Activated T-helper 1 cell treated with anti-CD3 and anti-CD28 coated beads, Interleukin-12 subunit alpha, Interleukin-12 subunit beta, Interleukin-2, Interleukin-4 antibody, amounts not matched to agents 30 ng/mL and 10 ng/mL and 1 ng/mL, durations not matched to agents 14 hours and 24 hours and 36 hours (primary cell): Measurements from ENCODE around the gene MFAP4. TPM values are rescaled to one million over a fixed set of nuclear protein-coding genes. Genes with fewer than 3 reads are reported as not detected.

ENCODE experiments used
- DNase-seq: peaks from one replicate; pipeline ENCODE4 v3.0.0; 2021; ENCODE audit warnings: low spot score
- H3K27ac Mint-ChIP-seq: one replicate; pipeline ENCODE4 v1.8.0; 2021; ENCODE audit warnings: mild to moderate bottlenecking, mixed read lengths
- H3K27me3 Mint-ChIP-seq: one replicate; pipeline ENCODE4 v1.8.0; 2022; ENCODE audit warnings: mild to moderate bottlenecking, moderate library complexity, mixed read lengths; ENCODE audit not compliant: insufficient read depth
- H3K36me3 Mint-ChIP-seq: one replicate; pipeline ENCODE4 v1.8.0; 2021; ENCODE audit warnings: low read depth, mixed read lengths
- H3K4me1 Mint-ChIP-seq: one replicate; pipeline ENCODE4 v1.8.0; 2021; ENCODE audit warnings: low read depth, mixed read lengths
- H3K4me3 Mint-ChIP-seq: one replicate; pipeline ENCODE4 v1.8.0; 2021; ENCODE audit warnings: mild to moderate bottlenecking, moderate library complexity, mixed read lengths
- H3K9me3 Mint-ChIP-seq: one replicate; pipeline ENCODE4 v1.8.0; 2021; ENCODE audit warnings: mixed read lengths
- intact Hi-C: fragments of 100-400 bp; cut with micrococcal nuclease; formaldehyde crosslinking; loops from one replicate; pipeline ENCODE4 v1.15.1; 2024
- total RNA-seq: library from RNA; stranded (reverse); gene quantifications from 2 replicates; pipeline ENCODE4 v1.2.3, GENCODE V29; 2022

Gene MFAP4
- total RNA-seq, 1 donor from 2014 or later: not detected

DNA sequence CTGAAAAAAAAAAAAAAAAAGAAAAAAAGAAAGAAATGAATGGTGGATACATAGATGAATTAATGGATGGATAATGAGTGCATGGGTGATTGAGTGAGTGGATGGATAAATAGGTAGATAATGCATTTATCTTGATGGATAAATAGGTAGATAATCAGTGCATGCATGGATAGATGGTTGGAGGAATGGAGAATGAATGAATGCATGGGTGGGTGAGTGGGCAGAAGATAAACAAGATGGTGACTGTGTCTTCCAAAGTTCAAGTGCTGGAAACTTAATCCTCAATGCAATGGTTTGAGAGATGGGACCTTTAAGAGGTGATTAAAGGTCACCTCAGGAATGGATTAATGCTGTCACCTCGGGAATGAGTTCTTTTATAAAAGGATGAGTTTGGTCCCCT, 17.3 kb upstream of the MFAP4 start:
- Mint-ChIP-seq H3K9me3 (no peaks in the 10 kb centered on the region), H3K4me3 (no peak overlapping the region), H3K27ac (no peak overlapping the region), H3K4me1 (no peaks in the 10 kb centered on the region), H3K36me3 (no peaks in the 10 kb centered on the region), H3K27me3 (peaks cover 5% of the 10 kb centered on the region)
- intact Hi-C loops: no loop called here
- DNase-seq: no peak

- Mint-ChIP-seq H3K27me3 (peaks cover 5% of the 10 kb centered on the region), H3K4me1 (no peaks in the 10 kb centered on the region), H3K36me3 (no peaks in the 10 kb centered on the region), H3K27ac (no peak overlapping the region), H3K9me3 (no peaks in the 10 kb centered on the region), H3K4me3 (no peak overlapping the region)
- intact Hi-C loops: no loop called here
- DNase-seq: no peak
Observed at GRCh38 chr17:19403021-19403420, 16.0 kb upstream of the MFAP4 start.

DNA sequence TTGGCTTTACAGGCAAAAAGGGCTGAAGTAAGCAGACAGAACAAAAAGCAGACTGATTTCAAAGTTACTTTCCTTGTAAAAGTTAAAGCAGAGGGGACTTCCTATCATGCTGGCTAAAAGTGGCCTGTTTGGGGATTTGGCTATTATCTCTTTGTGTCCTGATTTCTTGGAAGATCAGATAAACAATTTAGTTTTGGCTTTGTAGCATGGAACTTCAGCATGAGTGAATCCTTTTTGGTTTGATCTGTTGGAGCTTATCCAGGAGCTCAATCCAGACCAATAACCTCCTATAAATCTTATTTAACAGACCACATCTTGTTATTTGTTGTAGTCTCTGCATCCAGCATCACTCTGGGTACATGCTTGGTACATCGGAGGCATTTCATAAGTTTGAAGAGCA, 15.2 kb upstream of the MFAP4 start:
- no peak overlapping the region for H3K4me3 Mint-ChIP-seq
- no peak for DNase-seq
- intact Hi-C loops: no loop called here
- H3K27ac Mint-ChIP-seq: no peak overlapping the region
- no peaks in the 10 kb centered on the region for H3K9me3 Mint-ChIP-seq
- H3K36me3 Mint-ChIP-seq: no peaks in the 10 kb centered on the region
- H3K4me1 Mint-ChIP-seq: no peaks in the 10 kb centered on the region
- H3K27me3 Mint-ChIP-seq: peaks cover 5% of the 10 kb centered on the region

DNA sequence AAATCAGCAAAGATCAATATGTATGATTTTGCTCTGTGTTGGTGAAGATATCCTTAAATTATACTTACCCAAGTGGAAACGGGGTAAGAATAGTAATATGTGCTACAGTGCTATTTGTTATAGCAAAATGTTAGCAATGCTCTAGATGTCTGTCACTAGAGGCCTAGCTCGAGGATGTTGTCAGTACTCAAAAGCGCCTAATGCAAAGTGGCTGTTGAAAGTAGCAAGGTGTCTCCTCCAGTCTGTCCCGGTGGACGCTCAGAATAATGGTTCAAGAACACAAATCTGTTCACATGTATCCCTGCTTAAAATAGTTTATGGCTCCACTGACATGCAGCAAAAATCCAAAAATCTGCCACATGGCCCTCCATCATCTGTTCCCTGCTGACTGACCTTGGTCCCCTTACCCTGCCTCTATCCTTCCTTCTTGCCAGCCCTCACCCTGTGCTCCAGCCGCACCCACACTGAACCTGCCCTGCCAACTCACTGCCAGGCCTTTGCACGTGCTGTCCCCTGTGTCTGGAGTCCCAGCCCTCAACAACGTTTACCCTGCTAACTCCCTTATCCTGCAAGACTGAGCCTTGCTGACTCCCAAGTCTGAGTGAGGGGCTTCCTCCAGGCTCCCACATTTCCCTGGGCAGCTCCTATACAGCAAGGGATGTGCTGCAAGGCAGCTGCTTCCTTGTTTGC, 14.5 kb upstream of the MFAP4 start:
- DNase-seq: no peak
- Mint-ChIP-seq H3K36me3 (no peaks in the 10 kb centered on the region), H3K4me3 (no peak overlapping the region), H3K9me3 (no peaks in the 10 kb centered on the region), H3K27ac (no peak overlapping the region), H3K27me3 (peaks cover 7% of the 10 kb centered on the region), H3K4me1 (no peaks in the 10 kb centered on the region)
- intact Hi-C loops: no loop called here

- Mint-ChIP-seq H3K4me1 (no peaks in the 10 kb centered on the region), H3K27me3 (peaks cover 16% of the 10 kb centered on the region), H3K27ac (no peak overlapping the region), H3K36me3 (no peaks in the 10 kb centered on the region), H3K9me3 (no peaks in the 10 kb centered on the region), H3K4me3 (no peak overlapping the region)
- no peak for DNase-seq
- intact Hi-C loops: no loop called here
Observed at GRCh38 chr17:19399750-19400450, 12.9 kb upstream of the MFAP4 start.

DNA sequence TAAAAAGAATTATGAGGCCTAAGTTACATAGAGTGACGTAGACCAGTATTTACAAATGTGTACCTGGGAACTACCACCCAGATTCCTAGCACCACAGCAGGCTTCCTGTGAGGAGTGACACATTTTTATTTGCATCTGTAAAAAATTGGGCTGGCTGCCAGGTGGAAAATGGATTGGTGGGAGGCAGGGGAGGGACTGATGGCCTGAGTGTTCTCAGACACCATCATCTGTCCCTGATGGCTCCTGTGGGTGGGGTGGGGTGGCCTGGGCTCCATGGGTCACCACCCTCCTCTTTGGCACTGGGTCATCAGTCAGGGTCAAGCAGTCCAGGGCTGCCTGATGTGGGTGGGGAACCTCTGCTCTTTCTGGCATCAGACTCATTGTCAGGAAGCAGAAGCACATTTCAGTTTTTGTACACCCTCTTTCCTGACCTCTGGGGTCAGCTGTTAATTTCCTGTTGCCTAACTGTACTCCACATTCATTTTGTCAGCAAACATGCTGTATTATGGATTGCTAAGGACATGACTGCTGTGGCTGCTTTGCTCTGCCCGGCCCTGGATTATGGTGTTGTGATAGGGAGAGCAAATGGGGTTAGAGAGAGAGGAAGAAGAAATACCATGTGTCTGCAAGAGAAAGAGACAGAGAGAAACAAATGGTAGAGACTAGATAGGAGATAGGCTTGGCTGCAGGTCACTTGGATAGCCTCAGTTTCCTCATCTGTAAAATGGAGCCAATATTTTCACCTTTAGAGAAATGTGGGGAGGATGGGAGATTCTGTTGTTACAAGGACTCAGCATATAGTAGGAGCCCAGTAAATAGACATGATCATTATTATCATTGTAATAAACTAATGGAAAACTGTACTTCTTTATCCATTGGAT, 11.6 kb upstream of the MFAP4 start:
- no peak for DNase-seq
- Mint-ChIP-seq H3K4me3 (no peak overlapping the region), H3K27me3 (peaks cover 22% of the 10 kb centered on the region), H3K27ac (no peak overlapping the region), H3K36me3 (no peaks in the 10 kb centered on the region), H3K4me1 (no peaks in the 10 kb centered on the region), H3K9me3 (no peaks in the 10 kb centered on the region)
- intact Hi-C loops: no loop called here

DNA sequence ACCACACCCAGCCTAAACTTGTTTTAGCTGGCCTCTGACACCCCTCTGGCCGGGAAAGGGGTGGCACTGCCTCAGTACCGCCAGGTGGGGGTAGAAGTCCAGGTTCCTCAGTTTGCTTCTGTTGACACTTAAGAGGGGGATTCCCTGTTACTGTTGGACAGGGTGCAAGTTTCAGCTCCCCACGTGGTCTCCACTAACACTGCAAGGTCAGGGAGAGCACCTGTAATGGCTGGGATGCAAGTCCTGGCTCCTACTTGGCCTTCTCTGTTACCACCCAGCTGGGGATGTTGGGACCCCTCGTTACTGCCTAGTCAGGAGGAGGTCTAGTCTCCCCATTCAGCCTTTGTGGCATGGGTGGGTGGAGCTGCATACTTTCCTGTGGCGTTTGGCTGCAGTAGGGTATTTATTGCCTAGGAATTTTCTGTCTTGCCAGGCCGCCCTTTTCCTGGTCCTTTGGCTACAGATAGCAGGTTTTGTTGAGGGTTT, 10.6 kb upstream of the MFAP4 start:
- no peaks in the 10 kb centered on the region for H3K4me1 Mint-ChIP-seq
- intact Hi-C loops: no loop called here
- H3K27me3 Mint-ChIP-seq: peaks cover 22% of the 10 kb centered on the region
- no peaks in the 10 kb centered on the region for H3K9me3 Mint-ChIP-seq
- no peaks in the 10 kb centered on the region for H3K36me3 Mint-ChIP-seq
- no peak overlapping the region for H3K4me3 Mint-ChIP-seq
- no peak for DNase-seq
- H3K27ac Mint-ChIP-seq: no peak overlapping the region

GRCh38 chr17:19392303-19392702, 5.3 kb upstream of the MFAP4 start:
- Mint-ChIP-seq H3K27ac (no peak overlapping the region), H3K4me1 (no peaks in the 10 kb centered on the region), H3K9me3 (no peaks in the 10 kb centered on the region), H3K36me3 (peaks cover 2% of the 10 kb centered on the region), H3K4me3 (no peak overlapping the region), H3K27me3 (peaks cover 46% of the 10 kb centered on the region)
- no peak for DNase-seq
- intact Hi-C loops: no loop called here

DNA sequence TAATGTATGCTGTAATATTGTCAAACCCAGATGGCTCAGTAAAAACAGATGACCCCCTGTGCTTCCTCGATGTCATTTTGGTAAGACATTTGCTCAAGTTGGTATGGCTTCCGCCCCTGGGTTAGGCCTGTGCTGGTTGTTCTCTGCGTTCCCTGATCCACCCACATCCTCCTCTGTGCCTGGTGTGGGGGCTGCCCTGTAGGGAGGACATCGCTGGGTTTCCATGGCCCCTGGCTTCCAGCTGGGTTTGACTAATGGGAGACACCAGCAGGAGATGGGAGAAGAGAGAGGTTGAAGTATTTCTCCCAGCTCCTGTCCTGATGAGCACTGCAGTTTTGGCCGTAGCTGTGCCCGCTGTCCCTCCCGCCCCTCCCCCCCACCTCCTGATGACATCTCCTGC, 4.4 kb upstream of the MFAP4 start:
- no peak for DNase-seq
- H3K9me3 Mint-ChIP-seq: no peaks in the 10 kb centered on the region
- H3K4me1 Mint-ChIP-seq: no peaks in the 10 kb centered on the region
- no peak overlapping the region for H3K4me3 Mint-ChIP-seq
- intact Hi-C loops: no loop called here
- peaks cover 44% of the 10 kb centered on the region for H3K27me3 Mint-ChIP-seq
- H3K27ac Mint-ChIP-seq: no peak overlapping the region
- H3K36me3 Mint-ChIP-seq: peaks cover 2% of the 10 kb centered on the region

DNA sequence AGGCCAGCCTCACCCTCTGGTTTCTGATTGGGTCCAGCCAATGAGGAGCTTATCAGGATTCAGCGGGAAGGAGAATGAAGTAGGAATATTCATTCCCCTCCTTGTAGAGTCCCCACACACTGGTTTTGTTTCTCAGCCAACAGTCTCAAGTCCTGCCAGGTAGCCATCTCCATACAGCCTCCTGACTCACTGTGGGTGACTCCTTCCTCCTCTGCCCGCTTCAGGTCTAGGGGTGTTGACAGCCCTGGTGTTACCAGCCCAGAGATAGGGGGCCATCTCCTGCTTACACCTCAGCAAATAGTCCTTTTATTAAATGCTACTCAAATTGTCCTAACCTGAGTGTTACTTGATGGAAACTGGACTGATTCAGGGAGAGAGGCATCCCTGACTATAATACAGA, 4.0 kb upstream of the MFAP4 start:
- Mint-ChIP-seq H3K4me1 (no peaks in the 10 kb centered on the region), H3K27ac (no peak overlapping the region), H3K4me3 (no peak overlapping the region), H3K9me3 (no peaks in the 10 kb centered on the region), H3K27me3 (peaks cover 43% of the 10 kb centered on the region), H3K36me3 (peaks cover 2% of the 10 kb centered on the region)
- intact Hi-C loops: no loop called here
- no peak for DNase-seq

- Mint-ChIP-seq H3K4me3 (no peak overlapping the region), H3K4me1 (no peaks in the 10 kb centered on the region), H3K27ac (no peak overlapping the region), H3K27me3 (peaks cover 29% of the 10 kb centered on the region), H3K9me3 (no peaks in the 10 kb centered on the region), H3K36me3 (peaks cover 11% of the 10 kb centered on the region)
- intact Hi-C loops: no loop called here
- DNase-seq: no peak
Observed at GRCh38 chr17:19388791-19389785, 2.1 kb upstream of the MFAP4 start.

DNA sequence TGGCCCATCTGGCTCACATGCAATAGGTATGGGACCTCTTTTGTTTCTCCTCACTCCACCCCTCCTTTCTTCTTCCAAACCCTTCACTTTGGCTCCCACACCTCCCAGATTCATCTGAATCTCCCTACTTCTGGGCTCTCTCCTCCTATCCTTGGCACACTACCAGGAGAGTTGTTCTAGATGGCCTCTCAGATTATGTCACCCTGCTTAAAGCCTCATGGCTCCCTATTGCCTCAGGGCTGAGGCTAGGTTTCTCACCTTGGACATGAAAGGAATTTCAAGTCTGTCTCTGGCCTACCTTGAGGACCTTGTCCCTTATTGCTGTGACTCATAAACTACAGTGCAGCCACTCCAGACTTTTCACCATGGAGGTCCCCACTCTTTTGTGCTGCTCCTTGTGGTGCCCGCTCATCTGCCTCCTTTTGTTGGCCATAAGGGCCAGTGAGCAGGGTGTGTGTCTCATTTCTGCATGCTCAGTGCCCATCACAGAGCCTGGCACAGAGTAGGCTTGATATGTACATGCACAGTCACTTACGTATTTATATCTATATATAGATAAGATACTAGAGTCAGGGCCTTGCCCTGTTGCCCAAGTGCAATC, 1.0 kb upstream of the MFAP4 start:
- H3K27ac Mint-ChIP-seq: no peak overlapping the region
- H3K36me3 Mint-ChIP-seq: peaks cover 14% of the 10 kb centered on the region
- H3K4me1 Mint-ChIP-seq: no peaks in the 10 kb centered on the region
- no peak overlapping the region for H3K4me3 Mint-ChIP-seq
- DNase-seq: no peak
- no peaks in the 10 kb centered on the region for H3K9me3 Mint-ChIP-seq
- intact Hi-C loops: no loop called here
- H3K27me3 Mint-ChIP-seq: peaks cover 26% of the 10 kb centered on the region
